Measurements from ENCODE around the gene DESI1.
"Not testable (repeated sequence)": the region's sequence is repeated elsewhere in the genome, so short reads cannot be mapped to it uniquely, and the experiment has no call there.

The DESI1 gene

DNA sequence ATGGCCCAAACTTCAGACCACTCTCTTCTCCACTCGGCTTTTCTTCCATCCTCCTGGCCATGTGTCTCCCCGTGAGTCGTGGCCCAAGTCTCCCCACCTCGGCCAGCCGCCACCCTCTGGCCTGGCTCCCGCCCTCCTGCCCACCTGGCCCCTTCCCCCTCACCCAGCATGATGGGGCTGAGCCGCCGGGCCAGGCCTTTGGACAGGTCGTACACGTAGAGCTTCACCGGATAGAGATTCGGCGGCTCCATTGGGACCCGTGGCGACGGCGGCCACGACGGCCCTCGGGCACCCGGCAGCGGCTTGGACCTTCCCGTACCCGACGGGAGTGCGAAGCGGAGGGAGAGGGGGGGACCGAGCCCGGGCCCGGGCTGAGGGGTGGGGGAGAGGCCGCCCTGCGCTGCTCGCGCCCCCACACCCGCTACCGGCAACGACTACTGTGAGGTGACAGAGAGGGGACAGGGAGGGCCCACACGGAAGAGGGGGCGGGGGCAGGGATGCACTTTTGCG is at the start of gene DESI1:
TSS of gene DESI1 (minus strand) at position 455 of the 510 bp plus-strand sequence. CDS start at position 251, 204 bp downstream.
- DNase-seq (ENCODE audit: low read depth in 2 of 3, low spot score in 2 of 3): peak in 1 of 3 experiments; percentile 21

DNA sequence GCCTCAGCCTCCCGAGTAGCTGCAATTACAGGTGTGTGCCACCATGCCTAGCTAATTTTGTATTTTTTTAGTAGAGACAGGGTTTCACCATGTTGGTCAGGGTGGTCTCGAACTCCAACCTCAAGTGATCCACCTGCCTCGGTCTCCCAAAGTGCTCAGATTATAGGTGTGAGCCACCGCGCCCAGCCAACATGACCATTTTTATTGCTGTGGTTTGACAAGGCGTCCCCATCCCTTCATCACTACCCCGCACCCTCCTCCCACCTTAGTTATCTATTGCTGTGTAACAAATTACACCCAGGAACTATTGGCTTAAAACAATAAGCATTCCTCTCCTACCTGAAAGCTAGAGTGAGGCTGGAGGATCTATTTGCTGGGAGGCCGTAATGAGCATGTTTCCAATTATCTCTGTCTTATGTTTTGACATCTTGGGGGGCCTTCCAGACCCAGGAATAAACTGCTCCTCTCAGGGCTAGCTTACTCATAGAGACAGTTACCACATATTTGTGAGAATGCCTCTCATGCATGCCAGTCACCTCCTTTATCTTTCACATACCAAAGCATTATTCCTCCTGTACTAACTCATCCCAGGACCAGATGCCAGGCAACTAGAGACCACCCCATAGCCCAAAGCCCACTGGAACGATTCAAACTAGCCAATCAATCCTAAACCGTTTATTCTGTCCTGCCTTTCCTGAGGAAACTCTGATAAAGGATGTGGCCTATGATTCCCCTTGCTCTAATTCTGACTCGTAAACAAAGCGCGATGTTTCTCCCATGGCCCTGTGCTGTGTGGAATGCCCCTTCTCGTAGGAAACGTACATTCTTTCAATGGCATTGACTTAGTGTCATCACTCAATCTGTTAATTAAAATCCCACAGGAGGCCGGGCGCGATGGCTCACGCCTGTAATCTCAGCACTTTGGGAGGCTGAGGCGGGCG is 48.4 kb upstream of the DESI1 start:
- DNase-seq (ENCODE audit: low read depth in 2 of 3, low spot score in 2 of 3): no peak

DNA sequence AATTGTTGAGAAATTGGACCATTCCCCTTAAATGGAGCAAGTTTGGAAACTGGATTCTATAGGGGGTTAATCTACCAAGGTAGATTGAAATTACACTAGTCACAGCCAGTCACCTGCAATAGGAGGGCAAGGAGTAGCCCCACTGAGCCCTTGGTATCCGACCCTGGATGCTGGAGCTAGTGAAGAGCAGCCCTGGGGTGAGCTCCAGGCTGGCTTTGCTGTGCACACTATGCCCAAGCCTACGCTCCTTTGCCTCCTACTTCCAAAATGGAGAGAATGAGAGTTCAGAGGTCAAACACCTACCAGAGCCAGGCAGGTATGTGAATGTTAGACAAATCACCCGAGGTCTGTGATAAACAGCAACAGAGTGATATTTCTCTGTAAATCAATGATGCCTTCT is 44.1 kb upstream of the DESI1 start:
- no peak for DNase-seq (ENCODE audit: low read depth in 2 of 3, low spot score in 2 of 3)

DNA sequence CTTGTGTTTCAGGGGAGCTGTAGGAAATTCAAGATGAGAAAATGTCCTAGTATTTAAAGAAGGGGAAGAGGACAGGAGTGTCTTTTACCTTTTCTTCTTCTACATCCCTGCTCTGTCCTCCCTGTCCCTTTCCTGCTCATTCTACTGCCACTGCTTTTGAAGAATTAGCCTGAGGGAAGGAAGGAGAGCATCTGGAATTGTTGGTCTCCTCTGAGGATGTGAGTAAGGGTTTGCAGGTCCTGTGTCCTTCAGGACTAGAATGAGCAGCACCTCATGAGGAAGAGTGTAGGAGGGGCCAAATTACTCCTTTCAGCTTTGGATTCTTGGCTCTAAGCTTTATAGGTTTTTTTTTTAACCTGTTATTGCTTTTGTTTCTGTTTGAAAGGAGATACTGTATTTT is 43.6 kb upstream of the DESI1 start:
- no peak for DNase-seq (ENCODE audit: low read depth in 2 of 3, low spot score in 2 of 3)

DNA sequence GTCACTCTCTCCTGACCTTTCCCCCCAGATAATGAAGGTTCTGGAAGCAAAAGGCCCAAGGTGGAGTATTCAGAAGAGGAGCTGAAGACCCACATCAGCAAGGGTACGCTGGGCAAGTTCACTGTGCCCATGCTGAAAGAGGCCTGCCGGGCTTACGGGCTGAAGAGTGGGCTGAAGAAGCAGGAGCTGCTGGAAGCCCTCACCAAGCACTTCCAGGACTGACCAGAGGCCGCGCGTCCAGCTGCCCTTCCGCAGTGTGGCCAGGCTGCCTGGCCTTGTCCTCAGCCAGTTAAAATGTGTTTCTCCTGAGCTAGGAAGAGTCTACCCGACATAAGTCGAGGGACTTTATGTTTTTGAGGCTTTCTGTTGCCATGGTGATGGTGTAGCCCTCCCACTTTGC is 42.8 kb upstream of the DESI1 start:
- not testable (repeated sequence) for DNase-seq (ENCODE audit: low read depth in 2 of 3, low spot score in 2 of 3)

DNA sequence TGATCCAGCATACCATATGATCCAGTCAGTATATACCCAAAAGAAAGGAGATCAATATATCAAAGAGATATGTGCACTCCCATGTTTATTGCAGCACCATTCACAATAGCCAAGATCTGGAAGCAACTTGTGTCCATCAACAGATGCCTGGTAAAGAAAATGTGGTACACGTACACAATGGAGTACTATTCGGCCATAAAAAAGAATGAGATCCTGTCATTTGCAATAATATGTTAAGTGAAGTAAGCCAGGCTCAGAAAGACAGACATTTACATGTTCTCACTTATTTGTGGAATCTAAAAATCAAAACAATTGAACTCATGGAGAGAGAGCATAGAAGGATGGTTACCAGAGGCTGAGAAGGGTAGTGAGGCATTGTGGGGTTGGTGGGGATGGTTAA is 40.9 kb upstream of the DESI1 start:
- DNase-seq (ENCODE audit: low read depth in 2 of 3, low spot score in 2 of 3): no peak

DNA sequence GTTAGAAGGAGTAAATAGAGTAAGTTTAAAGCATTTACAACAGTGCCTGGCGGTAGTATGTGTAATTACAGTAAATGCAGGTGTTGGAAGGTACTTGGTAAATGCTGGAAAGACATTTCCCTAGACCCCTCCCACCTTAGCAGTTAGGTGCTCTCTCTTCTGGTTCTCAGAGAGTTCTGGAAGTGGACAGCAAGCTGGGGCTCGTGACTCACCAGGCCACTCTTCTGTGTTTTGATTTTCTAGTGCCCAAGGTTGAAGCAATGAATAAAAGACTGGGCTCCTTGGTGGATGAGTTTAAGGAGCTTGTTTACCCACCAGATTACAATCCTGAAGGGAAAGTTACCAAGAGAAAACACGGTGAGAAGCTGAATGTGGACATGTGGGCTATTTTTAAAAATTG is 40.2 kb upstream of the DESI1 start:
- no peak for DNase-seq (ENCODE audit: low read depth in 2 of 3, low spot score in 2 of 3)

DNA sequence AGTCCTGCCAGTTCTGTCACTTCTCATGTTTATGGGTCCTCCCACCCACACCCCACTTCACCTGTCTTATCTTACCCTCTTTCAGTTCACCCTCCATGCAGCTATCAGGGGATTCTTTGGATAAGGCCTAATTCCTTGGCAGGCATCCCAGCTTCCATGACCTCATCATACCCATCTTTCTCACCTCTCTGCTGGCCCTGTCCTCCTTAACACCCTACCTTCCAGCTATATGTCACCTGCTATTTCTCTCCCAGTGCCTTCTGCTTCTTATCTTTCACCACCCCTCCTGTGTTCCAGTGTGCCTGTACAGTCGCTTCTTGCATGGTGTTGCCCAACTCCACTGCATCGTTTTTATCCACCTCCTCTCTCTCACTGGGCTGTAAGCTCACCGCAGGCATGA is 39.6 kb upstream of the DESI1 start:
- no peak for DNase-seq (ENCODE audit: low read depth in 2 of 3, low spot score in 2 of 3)

DNA sequence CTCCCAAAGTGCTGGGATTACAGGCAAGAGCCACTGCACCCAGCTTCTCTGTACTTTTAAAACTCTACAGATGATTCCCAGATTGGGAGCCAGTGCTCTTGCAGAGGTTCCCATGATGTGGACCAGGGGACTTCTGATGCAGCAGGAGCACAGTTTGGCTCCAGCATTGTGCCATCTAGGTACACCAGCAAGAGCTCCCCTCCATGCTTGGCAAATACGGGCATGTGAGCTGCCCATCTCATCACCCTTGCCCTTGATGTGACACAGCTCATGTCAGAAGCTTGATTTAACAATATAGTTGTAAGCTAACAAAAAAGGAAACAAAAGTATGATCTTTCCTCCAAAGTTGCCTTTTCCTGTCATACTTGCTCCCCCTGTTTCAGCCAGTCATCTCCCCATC is 39.1 kb upstream of the DESI1 start:
- no peak for DNase-seq (ENCODE audit: low read depth in 2 of 3, low spot score in 2 of 3)

DNA sequence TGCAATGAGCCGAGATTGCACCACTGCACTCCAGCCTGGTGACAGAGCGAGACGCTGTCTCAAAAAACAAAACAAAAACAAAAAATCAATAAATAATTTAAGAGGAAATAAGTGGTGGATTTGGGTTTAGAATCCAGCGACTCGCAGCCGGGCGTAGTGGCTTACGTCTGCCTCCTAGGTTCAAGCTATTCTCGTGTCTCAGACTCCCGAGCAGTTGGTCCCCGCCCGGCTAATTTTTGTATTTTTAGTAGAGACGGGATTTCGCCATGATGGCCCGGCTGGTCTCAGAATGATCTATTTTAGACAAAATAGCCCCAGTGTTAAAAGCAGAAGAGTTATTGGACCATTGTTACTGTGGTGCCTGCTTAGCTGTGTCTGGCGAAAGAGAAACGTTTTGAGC is 38.0 kb upstream of the DESI1 start:
- no peak for DNase-seq (ENCODE audit: low read depth in 2 of 3, low spot score in 2 of 3)

DNA sequence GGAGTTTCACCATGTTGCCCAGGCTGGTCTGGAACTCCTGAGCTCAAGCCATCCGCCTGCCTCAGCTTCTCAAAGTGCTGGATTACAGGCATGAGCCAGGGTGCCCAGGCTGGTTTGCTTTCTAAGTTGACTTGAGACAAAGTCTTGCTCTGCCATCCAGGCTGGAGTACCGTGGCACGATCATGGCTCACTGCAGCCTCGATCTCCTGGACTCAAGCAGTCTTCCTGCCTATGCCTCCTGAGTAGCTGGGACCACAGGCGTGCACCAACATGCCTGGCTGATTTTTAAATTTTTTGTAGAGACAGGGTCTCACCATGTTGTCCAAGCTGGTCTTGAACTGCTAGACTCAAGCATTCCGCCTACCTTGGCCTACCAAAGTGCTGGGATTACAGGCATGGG is 36.9 kb upstream of the DESI1 start:
- DNase-seq (ENCODE audit: low read depth in 2 of 3, low spot score in 2 of 3): no peak

DNA sequence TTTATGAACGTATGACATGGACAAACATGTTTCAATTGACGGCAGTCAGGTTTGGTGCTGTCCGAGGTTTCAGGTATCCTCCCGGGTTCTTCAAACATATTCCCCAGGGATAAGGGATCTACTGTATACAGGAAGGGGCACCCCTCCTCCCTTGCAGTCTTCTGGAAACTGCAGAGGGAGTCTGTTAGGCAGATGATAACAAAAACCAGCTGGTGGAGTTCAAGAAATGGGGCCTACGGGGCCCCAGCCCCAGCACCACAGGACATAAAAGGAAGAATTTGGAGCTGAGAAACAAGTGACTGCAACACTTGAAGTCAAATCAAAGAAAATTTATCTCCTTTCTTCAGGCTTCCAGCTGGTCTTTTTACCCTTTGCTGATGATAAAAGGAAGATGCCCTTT is 35.7 kb upstream of the DESI1 start:
- DNase-seq (ENCODE audit: low read depth in 2 of 3, low spot score in 2 of 3): no peak

DNA sequence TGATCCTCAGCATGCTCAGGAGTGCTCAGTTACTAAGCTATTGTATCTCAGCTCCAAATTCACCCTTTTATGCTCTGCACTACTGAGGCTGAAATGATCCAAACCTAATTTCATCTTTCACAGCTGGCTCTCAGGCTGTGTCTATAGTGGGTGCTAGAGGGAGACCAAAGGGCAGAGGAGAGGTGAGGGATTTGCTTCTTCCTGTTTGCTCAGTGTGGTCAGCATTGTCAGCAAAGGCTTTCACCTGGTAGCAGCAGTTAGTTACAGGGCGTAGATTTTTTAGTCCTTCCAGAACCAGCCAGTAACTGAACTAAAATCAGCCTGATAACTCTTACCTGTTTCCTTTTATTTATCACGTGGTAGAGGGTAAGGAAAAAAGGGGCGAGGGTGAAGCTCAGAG is 33.5 kb upstream of the DESI1 start:
- no peak for DNase-seq (ENCODE audit: low read depth in 2 of 3, low spot score in 2 of 3)

DNA sequence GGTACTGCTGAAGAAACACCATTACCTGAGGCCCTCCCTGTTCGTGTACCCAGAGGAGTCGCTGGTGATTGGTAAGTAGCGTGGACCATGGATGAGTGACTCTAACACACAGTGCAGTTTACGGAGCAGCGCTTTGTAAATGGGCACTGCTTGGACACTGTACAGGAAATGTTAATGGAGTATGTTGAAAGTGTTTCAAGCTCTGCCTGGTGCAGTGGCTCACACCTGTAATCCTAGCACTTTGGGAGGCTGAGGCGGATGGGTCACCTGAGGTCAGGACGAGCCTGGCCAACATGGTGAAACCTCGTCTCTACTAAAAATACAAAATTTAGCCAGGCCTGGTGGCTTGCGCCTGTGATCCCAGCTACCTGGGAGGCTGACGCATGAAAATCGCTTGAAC is 30.0 kb upstream of the DESI1 start:
- no peak for DNase-seq (ENCODE audit: low read depth in 2 of 3, low spot score in 2 of 3)

DNA sequence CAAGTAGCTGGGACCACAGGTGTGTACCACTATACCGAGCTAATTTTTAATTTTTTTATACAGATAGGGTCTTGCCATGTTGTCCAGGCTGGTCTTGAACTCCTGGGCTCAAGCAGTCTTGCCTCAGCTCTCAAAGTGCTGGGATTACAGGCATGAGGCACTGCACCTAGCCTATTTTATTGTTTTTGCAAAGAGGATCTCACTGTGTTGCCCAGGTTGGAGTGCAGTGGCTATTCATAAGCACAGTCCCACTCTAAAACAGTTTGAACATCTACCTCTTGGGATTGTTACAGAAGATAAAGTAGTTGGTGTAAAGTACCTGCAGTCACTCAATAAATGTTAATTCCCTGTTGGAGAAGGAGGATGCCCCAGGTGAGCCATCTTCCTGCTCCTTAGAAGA is 29.4 kb upstream of the DESI1 start:
- no peak for DNase-seq (ENCODE audit: low read depth in 2 of 3, low spot score in 2 of 3)

DNA sequence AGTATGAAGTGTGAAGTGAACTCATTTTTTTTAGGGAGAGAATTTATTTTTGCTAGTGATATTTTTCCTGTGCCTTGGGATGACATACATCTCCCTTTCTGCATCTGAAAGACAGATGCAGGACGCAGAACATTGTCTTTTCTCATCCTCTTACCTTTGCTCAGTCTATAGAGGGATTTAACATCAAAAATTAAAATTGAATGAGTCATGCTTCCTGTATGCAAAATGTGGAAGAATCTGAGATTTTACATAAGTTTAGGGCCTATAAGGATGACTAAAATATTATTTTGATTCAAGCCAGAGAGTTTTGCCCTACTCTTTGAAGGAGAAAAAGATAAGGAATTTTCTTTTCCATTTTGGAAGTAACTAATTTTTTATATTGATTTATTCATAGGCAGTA is 27.6 kb upstream of the DESI1 start:
- no peak for DNase-seq (ENCODE audit: low read depth in 2 of 3, low spot score in 2 of 3)

DNA sequence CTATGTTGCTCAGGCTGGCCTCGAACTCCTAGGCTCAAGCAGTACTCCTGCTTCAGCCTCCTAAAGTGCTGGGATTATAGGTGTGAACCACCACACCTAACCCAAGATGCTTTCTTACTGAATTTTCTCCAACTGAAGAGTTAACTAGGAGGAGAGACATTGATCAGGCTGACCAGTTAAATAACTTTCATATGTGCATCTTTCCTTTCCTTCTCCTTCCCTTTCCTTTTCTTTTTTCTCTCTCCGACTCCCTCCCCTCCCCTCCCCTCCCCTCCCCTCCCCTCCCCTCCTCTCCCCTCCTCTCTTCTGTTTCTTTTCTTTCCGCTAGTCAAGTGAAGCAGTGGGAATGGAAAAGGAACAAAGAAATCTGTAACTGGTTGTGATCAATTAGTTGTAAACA is 26.9 kb upstream of the DESI1 start:
- DNase-seq (ENCODE audit: low read depth in 2 of 3, low spot score in 2 of 3): no peak

DNA sequence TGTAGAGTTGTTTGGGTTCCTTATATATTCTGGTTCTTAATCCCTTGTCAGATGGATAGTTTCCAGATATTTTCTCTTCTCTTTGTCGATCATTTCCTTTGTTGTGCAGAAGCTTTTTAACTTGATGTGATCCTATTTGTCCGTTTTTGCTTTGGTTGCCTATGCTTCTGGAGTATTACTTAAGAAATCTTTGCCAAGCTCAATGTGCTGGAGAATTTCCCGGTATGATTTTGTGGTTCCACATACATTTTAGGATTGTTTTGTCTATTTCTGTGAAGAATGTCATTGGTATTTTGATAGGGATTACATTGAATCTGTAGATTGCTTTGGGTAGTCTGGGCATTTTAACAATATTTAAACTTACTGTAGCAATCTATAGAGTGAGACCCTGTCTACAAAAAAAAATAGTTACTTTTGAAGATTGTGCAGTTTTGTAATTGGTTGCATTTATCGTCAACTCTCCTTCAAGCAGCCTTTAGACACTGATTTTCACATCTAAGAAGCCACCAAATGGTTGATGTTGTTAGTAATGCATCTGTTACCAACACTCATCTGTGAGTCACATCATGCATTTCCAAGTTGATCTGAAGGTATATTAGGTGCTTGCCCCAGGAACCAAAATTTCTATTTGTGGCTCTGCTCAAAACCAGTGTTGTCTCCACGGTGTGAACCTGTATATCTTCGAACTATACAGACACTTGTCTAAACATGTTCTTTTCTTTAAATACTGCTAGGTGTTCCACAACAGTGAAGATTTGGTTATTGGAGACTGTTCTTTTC is 21.7 kb upstream of the DESI1 start:
- no peak for DNase-seq (ENCODE audit: low read depth in 2 of 3, low spot score in 2 of 3)

DNA sequence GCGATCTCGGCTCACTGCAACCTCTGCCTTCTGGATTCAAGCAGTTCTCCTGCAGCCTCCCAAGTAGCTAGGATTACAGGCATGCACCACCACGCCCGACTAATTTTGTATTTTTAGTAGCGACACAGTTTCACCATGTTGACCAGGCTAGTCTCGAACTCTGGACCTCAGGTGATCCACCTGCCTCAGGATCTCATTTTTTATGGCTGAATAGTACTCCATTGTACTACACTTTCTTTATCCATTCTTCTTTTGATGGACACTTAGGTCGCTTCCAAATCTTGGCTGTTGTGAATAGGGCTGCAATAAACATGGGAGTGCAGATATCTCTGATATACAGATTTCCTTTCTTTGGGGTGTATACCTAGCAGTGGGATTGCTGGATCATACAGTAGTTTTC is 21.0 kb upstream of the DESI1 start:
- no peak for DNase-seq (ENCODE audit: low read depth in 2 of 3, low spot score in 2 of 3)

DNA sequence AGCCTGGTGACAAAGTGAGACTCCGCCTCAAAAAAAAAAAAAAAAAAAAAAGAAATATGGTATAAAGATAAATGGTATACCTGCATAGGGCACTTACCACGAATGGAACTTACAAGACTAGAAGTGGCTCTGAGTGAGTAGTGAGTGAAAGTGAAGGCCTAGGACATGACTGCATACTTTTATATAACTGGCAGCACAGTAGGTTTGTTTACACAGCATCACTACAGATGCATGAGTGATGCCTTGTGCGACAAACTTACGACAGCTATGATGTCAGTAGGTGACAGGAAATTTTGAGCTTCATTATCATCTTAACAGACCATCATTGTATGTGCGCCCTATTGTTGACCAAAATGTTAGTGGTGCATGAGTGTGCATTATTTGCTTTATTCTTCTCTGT is 17.9 kb upstream of the DESI1 start:
- no peak for DNase-seq (ENCODE audit: low read depth in 2 of 3, low spot score in 2 of 3)

DNA sequence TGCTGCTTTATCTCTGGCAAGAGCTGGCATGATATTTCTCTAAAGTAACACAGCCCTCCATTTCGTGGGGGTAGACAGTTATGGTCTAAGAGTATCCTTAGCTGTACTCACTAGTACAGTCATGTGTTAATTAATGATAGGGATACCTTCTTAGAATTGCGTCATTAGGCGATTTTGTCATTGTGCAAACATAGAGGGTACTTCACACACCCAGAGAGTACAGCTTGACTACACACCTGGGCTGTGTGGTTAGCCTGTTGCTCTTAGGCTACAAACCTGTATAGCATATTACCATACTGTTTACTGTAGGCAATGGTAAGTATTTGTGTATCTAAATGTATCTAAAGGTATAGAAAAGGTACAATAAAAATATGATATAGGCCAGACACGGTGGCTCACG is 17.3 kb upstream of the DESI1 start:
- DNase-seq (ENCODE audit: low read depth in 2 of 3, low spot score in 2 of 3): no peak

DNA sequence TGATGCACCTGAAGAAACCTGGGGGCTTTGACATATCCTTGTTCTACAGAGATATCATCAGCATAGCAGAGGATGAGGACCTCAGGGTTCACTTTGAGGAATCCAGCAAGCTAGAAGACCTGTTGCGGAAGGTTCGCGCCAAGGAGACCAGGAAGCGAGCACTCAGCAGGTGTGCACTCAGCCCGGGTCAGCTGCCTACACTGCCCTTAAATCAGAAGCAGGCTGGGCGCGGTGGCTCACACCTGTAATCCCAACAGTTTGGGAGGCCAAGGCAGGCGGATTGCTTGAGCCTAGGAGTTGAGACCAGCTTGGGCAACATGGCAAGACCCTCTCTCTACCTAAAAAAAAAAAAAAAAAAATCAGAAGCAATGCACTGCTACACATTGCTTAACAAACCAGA is 16.8 kb upstream of the DESI1 start:
- not testable (repeated sequence) for DNase-seq (ENCODE audit: low read depth in 2 of 3, low spot score in 2 of 3)

All from activated CD8-positive, alpha-beta memory T cell treated with anti-CD3 and anti-CD28 coated beads for 48 hours (primary cell).